Daoy (cell line): ENCODE measurements around the gene SYMPK. TPM values are rescaled to one million over a fixed set of nuclear protein-coding genes. Genes with fewer than 3 reads are reported as not detected.
"Not testable (repeated sequence)": the region's sequence is repeated elsewhere in the genome, so short reads cannot be mapped to it uniquely, and the experiment has no call there.

Experiments used
- DNase-seq: peaks from one replicate; pipeline ENCODE4 v3.0.0-alpha.2; 2015; ENCODE audit warnings: low read depth
- total RNA-seq: library from RNA; depleted of rRNA; stranded (reverse); fragments of >200 nt; shearing (Covaris generic); gene quantifications from 2 replicates; pipeline ENCODE4 v1.2.3, GENCODE V29; 2014

SYMPK gene
- total RNA-seq, 1 experiment from 2014 or later = 33.0 TPM

GRCh38 chr19:45804140-45804958 is 58.6 kb downstream of the SYMPK start:
- DNase-seq = no peak

GRCh38 chr19:45801603-45802175 is 61.3 kb downstream of the SYMPK start:
- no peak for DNase-seq

- peak; percentile 68 for DNase-seq
These were observed 62.8 kb downstream of the SYMPK start for GRCh38 chr19:45800070-45800553.

- DNase-seq = not testable (repeated sequence)
These were observed 63.4 kb downstream of the SYMPK start for GRCh38 chr19:45799541-45799940.

GRCh38 chr19:45798995-45799517 is 63.9 kb downstream of the SYMPK start:
- DNase-seq = peak; percentile 73

GRCh38 chr19:45794627-45795026 is 68.3 kb downstream of the SYMPK start:
- no peak for DNase-seq

- no peak for DNase-seq
These were observed 69.1 kb downstream of the SYMPK start for GRCh38 chr19:45793876-45794275.

- no peak for DNase-seq
These were observed 69.8 kb downstream of the SYMPK start for GRCh38 chr19:45793178-45793564.

GRCh38 chr19:45792470-45793177 is 70.3 kb downstream of the SYMPK start, which contains the start of gene DMWD:
Gene DMWD, minus strand, starts transcription at chr19:45792845. Its CDS starts 89 bp downstream, at chr19:45792756.
- DNase-seq = peak; percentile 100

GRCh38 chr19:45791744-45792469 is 71.0 kb downstream of the SYMPK start:
- DNase-seq = no peak

GRCh38 chr19:45790942-45791341 is 72.0 kb downstream of the SYMPK start:
- no peak for DNase-seq

- DNase-seq = no peak
These were observed 73.7 kb downstream of the SYMPK start for GRCh38 chr19:45789035-45789786.

GRCh38 chr19:45786533-45786894 is 76.4 kb downstream of the SYMPK start:
- DNase-seq = peak; percentile 2

- no peak for DNase-seq
These were observed 77.0 kb downstream of the SYMPK start for GRCh38 chr19:45785781-45786532.

- no peak for DNase-seq
These were observed 77.8 kb downstream of the SYMPK start for GRCh38 chr19:45785097-45785496.

GRCh38 chr19:45784096-45784495 is 78.9 kb downstream of the SYMPK start:
- no peak for DNase-seq

- DNase-seq = peak; percentile 49
These were observed 79.8 kb downstream of the SYMPK start for GRCh38 chr19:45782820-45783785.

- no peak for DNase-seq
These were observed 80.7 kb downstream of the SYMPK start, which contains the start of gene DMPK for GRCh38 chr19:45782162-45782691. Gene DMPK, minus strand, starts transcription at chr19:45782490. Its CDS starts 138 bp downstream, at chr19:45782352.
